Esophagus squamous epithelium (tissue), 4 donors: ENCODE data around the gene PDZD8.

Source experiments
- POLR2A ChIP-seq, 4 donors: fragments of 450-650 bp; IDR thresholded peaks; one replicate each; pipeline ENCODE4 v1.6.1; 2017; ENCODE audit warnings: antibody characterized with exemption in 4 of 4, mild to moderate bottlenecking in 4 of 4, moderate library complexity in 3 of 4
- TF ChIP-seq, protein P1 (sequence below), 6 experiments: fragments of 450-650 bp in 4 of 6; fragments of 200-600 bp in 2 of 6; sonication (generic) in 2 of 6; IDR thresholded peaks; one replicate each; pipeline ENCODE4 v1.5.1; 2016 to 2019; ENCODE audit warnings: antibody characterized with exemption in 6 of 6, mild to moderate bottlenecking in 4 of 6, moderate library complexity in 4 of 6

GRCh38 chr10:117342641-117343040 lies 32.6 kb downstream of the PDZD8 start:
- TF ChIP-seq, protein P1, sequence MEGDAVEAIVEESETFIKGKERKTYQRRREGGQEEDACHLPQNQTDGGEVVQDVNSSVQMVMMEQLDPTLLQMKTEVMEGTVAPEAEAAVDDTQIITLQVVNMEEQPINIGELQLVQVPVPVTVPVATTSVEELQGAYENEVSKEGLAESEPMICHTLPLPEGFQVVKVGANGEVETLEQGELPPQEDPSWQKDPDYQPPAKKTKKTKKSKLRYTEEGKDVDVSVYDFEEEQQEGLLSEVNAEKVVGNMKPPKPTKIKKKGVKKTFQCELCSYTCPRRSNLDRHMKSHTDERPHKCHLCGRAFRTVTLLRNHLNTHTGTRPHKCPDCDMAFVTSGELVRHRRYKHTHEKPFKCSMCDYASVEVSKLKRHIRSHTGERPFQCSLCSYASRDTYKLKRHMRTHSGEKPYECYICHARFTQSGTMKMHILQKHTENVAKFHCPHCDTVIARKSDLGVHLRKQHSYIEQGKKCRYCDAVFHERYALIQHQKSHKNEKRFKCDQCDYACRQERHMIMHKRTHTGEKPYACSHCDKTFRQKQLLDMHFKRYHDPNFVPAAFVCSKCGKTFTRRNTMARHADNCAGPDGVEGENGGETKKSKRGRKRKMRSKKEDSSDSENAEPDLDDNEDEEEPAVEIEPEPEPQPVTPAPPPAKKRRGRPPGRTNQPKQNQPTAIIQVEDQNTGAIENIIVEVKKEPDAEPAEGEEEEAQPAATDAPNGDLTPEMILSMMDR (IDR thresholded peaks at IDR 0.05), result no peak
- TF ChIP-seq POLR2A (IDR thresholded peaks at IDR 0.05), result no peak
